Activated CD4-positive, alpha-beta T cell treated with anti-CD3 and anti-CD28 coated beads, Interleukin-2, amount 50 U/mL, for 24 hours (primary cell): ENCODE measurements around the gene BRAT1.

Experiments used
- DNase-seq, 2 donors: peaks; one replicate each; pipeline ENCODE4 v3.0.0-alpha.2; 2020; ENCODE audit warnings: low read depth in 1 of 2, low spot score in 1 of 2

Gene BRAT1

GRCh38 chr7:2497500-2498336 is 57.6 kb downstream of the BRAT1 start:
- no peak for DNase-seq

- DNase-seq, result no peak
Observed at GRCh38 chr7:2497065-2497464, 58.3 kb downstream of the BRAT1 start.

GRCh38 chr7:2496375-2496774 is 58.9 kb downstream of the BRAT1 start:
- DNase-seq, result no peak

- no peak for DNase-seq
Observed at GRCh38 chr7:2495418-2496299, 59.7 kb downstream of the BRAT1 start.

- DNase-seq, result no peak
Observed at GRCh38 chr7:2494191-2495130, 60.9 kb downstream of the BRAT1 start.

GRCh38 chr7:2493205-2494164 is 61.8 kb downstream of the BRAT1 start:
- no peak for DNase-seq

GRCh38 chr7:2492038-2492437 is 63.3 kb downstream of the BRAT1 start:
- DNase-seq, result no peak

GRCh38 chr7:2490181-2490651 is 65.1 kb downstream of the BRAT1 start:
- DNase-seq, result no peak

- no peak for DNase-seq
Observed at GRCh38 chr7:2488681-2489080, 66.6 kb downstream of the BRAT1 start.

GRCh38 chr7:2488272-2488645 is 67.1 kb downstream of the BRAT1 start:
- DNase-seq, result no peak
